ENCODE data around the gene SPOCD1. TPM values are rescaled to one million over a fixed set of nuclear protein-coding genes. Genes with fewer than 3 reads are reported as not detected.

The SPOCD1 gene
- total and polyA plus RNA-seq, 2 of the 4 experiments (the other 2 are of a cell fraction), result 59.7 to 132 TPM

DNA sequence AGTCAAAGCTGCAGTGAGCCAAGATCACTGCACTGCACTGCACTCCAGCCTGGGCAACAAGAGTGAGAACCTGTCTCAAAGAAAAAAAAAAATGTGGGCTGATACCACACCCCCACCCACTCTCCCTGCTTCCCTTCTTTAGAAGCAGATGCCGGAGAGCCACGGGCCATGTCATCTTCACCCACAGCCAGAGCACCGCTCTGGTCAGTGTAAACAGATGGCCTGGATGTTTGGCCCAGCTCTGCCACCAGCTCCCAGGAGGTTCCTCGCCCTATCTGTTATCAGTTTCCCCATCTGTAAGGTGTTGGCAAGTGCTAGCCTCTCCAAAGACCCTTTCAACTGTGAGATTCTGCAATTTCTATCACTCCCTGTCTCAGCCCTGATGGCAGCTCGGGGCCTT is 39.8 kb downstream of the SPOCD1 start:
- Histone ChIP-seq H3K14ac (replicated peaks; ENCODE audit: low read depth, low read length) (no peak overlapping the region), H3K9ac (ENCODE audit: low read depth, low read length) (no peak overlapping the region), H3K4me1 (ENCODE audit: control insufficient read depth, insufficient read depth, low read length) (peaks cover 4% of the 10 kb centered on the region), H4K20me1 (ENCODE audit: insufficient read depth, low read length) (peaks cover 3% of the 10 kb centered on the region), H4K8ac (ENCODE audit: low read depth in 2 of 2, low read length in 2 of 2) (no peak overlapping the region), H3K4me3 (ENCODE audit: insufficient read depth, low read depth, low read length) (no peak overlapping the region), H4K91ac (ENCODE audit: insufficient read depth, low read depth, low read length) (no peak overlapping the region), H3K56ac (ENCODE audit: extremely low read depth, insufficient read depth, low read length) (no peak overlapping the region), H3K36me3 (ENCODE audit: control insufficient read depth, insufficient read depth, low read length) (no peaks in the 10 kb centered on the region), H2BK15ac (ENCODE audit: low read depth, low read length) (no peak overlapping the region), H2BK120ac (ENCODE audit: low read depth, low read length) (no peak overlapping the region), H3K23ac (ENCODE audit: low read depth, low read length) (no peak overlapping the region), H2AFZ (replicated peaks; ENCODE audit: low read length, poor library complexity) (no peak overlapping the region), H2BK5ac (ENCODE audit: low read depth, low read length, poor library complexity, severe bottlenecking) (no peak overlapping the region), H2AK9ac (replicated peaks; ENCODE audit: low read depth, low read length, poor library complexity) (no peak overlapping the region), H2BK20ac (ENCODE audit: low read depth, low read length) (no peak overlapping the region), H3K9me1 (ENCODE audit: insufficient read depth, low read length) (peaks cover 3% of the 10 kb centered on the region), H2AK5ac (ENCODE audit: low read depth, low read length) (no peak overlapping the region), H3K18ac (ENCODE audit: low read depth, low read length) (no peak overlapping the region), H4K5ac (ENCODE audit: low read depth, low read length) (no peak overlapping the region), H3K9me3 (ENCODE audit: control insufficient read depth, insufficient read depth, low read length) (peaks cover 2% of the 10 kb centered on the region; the same call in 1 of the 2 replicates), H3K4ac (ENCODE audit: low read depth, low read length) (no peak overlapping the region), H3K27me3 (ENCODE audit: control insufficient read depth, insufficient read depth, low read length) (peaks cover 56% of the 10 kb centered on the region), H3K79me1 (ENCODE audit: low read depth in 1 of 2, low read length in 2 of 2) (no peaks in the 10 kb centered on the region), H3K27ac (ENCODE audit: insufficient read depth, low read length) (no peak overlapping the region), H3K4me2 (ENCODE audit: low read depth, low read length) (no peak overlapping the region)
- in situ Hi-C loops (cut with MboI; ENCODE audit: low sequenced_read_pairs), result loop anchor here (5.0 kb wide), 1 partner anchor 49 kb away; no protein-coding TSS in a partner anchor
- CTCF ChIA-PET, result interaction anchor here (1.1 kb wide), 1 partner anchor 13 kb away, joined by 3 read pairs; no protein-coding TSS in a partner anchor
- no peak for ATAC-seq (ENCODE audit: low read depth)
- POLR2A ChIA-PET (ENCODE audit: unreplicated experiment), result no interaction called here
- no peak for TF ChIP-seq SMC3 (IDR thresholded peaks at IDR 0.05; ENCODE audit: low read depth, low read length)
- intact Hi-C loops (cut with micrococcal nuclease), result no loop called here
- no peak for DNase-seq
- WGBS, 2 experiments (ENCODE audit: extremely low coverage in 2 of 2, insufficient read length in 1 of 2), result 52% methylated on average over 2 of the region's 5 CpGs; no CpG with 5 or more reads in 1 of the 2 experiments
- dilution Hi-C loops (cut with HindIII; ENCODE audit: low sequenced_read_pairs, unreplicated experiment), result no loop called here
- no TSS peak for BruUV-seq (replicated peaks)
